Left cardiac atrium (tissue), 4 donors: ENCODE results near the gene ENTPD6. TPM values are rescaled to one million over a fixed set of nuclear protein-coding genes. Genes with fewer than 3 reads are reported as not detected.
"Not testable (repeated sequence)": the region's sequence is repeated elsewhere in the genome, so short reads cannot be mapped to it uniquely, and the experiment has no call there.

ENCODE experiments used
- ATAC-seq, 2 donors: fragments of 200-7000 bp; cut with Tn5 transposase; one replicate each; pipeline ENCODE4 v1.9.1; 2020; ENCODE audit warnings: mild to moderate bottlenecking in 2 of 2, moderate library complexity in 2 of 2
- DNase-seq: peaks from one replicate; pipeline ENCODE4 v3.0.0-alpha.2; 2020
- intact Hi-C, 2 donors: fragments of 100-400 bp; cut with DNase I; formaldehyde crosslinking; loops; one replicate each; pipeline versions ENCODE4 v1.14.1 to v1.15.1; 2022 to 2023
- total RNA-seq, 2 donors: library from RNA; stranded (reverse); fragmentation: NEBNext Ultra II Directional; extraction: Animal tissue kit (Norgen Biotek cat#: 25700); gene quantifications; one replicate each; pipeline ENCODE4 v1.2.1, GENCODE V29; 2021
- donor health status: DM: no; HTN: yes; CAD: no.
- donor health status: DM: no; HTN: yes; CAD: no; lungs with severe emphysema.
- donor health status: DM: yes; HTN: yes; CAD: no.
- donor health status: Dilated cardiomyopathy.

ENTPD6 gene
- total RNA-seq, 2 donors from 2014 or later: 110 to 127 TPM

- intact Hi-C loops: no loop called here
- DNase-seq: peak; percentile 87
- ATAC-seq: peak; percentile 55 to 61
Measured at GRCh38 chr20:25233016-25233772, 37.7 kb downstream of the ENTPD6 start.

- intact Hi-C loops, ATAC-seq, DNase-seq: not testable (repeated sequence)
Measured at GRCh38 chr20:25234009-25234849, 38.7 kb downstream of the ENTPD6 start.

DNA sequence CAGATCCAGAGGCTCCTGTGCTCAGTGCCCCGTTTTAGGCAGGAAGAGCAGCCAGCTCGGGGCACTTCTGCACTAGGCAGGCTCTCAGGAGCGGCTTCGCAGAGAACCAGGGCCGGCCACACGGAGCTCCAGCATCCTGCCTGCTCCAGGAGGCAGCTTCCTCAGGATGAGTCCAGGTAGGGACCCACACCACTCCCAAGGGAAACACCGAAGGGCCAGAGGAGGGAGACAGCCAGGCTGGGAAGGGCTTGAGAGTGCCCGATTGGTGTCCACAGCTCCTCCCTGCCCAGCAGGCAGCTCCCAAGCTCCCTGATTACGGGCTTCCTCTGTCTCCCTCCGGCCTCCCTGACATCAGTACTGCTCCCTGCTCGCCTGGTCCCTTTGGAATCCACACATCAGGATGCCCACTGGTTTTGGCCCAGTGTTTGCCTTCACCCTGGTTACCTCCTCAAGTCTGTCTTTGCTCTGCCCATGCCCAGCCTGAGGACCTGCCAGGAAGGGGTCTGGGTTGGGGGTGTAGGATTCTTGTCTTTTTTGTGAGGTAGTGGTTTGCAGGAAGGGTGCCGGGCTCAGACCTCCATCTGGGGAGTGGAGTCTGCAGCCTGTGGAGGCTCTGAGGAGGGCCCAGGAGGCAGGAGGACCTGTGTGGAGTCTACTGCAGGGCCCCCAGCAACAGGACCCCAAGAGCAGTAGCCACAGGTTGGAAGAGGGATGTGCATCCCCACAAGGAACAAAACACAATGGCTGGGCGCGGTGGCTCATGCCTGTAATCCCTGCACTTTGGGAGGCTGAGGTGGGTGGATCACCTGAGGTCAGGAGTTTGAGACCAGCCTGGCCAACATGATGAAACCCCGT lies 41.2 kb downstream of the ENTPD6 start:
- intact Hi-C loops: no loop called here
- DNase-seq: no peak
- no peak for ATAC-seq

DNA sequence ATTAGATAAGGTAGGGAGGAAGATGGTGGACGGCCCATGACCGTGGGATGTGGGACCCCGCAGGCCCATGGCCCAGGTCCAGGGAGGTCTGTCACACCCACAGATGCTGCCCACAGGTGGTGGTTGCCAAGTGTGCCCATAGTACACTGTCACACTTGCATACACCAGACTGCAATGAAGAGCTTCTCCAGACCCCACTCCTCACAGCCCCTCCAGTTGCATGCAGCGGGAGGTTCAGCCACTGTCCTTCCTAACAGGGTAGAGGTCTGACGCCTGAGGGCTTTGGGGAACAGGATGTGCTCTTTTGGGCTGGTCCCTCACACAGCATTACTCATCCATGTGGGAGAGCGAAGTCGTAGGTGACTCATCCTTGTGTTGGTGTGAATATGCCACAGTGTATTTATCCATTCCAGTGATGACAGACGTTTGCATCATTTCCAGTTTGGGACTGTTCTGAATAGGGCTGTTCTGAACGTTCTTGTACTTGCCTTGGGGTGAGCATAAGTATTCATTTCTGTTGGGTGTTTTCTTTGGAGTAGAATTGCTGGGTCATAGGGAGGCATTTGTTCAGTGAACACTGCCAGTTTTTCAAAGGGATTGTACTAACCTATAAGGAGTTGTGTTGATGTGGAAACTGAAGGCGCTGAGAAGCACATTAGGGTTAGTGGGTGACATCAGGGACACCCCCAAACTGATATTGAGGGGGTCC lies 42.3 kb downstream of the ENTPD6 start:
- peak; percentile 83 to 95 for ATAC-seq
- DNase-seq: peak; percentile 84
- intact Hi-C loops: no loop called here

DNA sequence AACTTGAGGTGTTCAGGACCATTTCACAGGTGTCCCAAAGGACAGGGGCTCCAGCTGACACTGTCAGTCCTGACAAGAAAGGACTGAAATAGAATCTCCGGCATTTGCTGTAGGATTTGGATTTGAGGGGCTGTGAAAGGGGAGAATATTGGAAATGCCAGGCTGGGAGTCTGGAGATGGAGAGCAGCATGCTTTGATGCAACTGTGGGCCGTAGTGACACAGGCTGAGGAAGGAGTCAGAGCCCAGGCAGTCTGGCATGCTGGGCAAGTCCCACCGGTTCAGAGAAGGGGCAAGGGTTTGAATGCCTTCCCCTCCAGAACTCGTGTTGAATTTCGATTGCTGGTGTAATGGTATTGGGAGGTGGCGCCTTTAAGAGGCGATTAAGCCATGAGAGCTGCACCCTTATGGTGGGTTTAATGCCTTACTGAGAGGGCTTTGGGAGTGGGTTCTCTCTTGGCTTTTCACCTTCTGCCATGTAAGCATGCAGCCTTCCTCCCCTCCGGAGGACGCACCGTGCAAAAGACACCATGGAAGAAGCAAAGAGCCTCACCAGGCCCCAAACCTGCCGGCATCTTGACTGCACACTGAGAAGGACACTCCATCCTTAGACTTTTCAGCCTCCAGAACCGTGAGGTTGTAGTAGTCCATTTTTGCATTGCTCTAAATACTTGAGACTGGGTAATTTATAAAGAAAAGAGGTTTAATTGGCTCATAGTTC lies 43.0 kb downstream of the ENTPD6 start:
- no peak for DNase-seq
- ATAC-seq: peak in 1 of 2 donors; percentile 4
- intact Hi-C loops: no loop called here

- DNase-seq (no peak), ATAC-seq (no peak)
- intact Hi-C loops: no loop called here
Measured at GRCh38 chr20:25239387-25240370, 44.2 kb downstream of the ENTPD6 start.

DNA sequence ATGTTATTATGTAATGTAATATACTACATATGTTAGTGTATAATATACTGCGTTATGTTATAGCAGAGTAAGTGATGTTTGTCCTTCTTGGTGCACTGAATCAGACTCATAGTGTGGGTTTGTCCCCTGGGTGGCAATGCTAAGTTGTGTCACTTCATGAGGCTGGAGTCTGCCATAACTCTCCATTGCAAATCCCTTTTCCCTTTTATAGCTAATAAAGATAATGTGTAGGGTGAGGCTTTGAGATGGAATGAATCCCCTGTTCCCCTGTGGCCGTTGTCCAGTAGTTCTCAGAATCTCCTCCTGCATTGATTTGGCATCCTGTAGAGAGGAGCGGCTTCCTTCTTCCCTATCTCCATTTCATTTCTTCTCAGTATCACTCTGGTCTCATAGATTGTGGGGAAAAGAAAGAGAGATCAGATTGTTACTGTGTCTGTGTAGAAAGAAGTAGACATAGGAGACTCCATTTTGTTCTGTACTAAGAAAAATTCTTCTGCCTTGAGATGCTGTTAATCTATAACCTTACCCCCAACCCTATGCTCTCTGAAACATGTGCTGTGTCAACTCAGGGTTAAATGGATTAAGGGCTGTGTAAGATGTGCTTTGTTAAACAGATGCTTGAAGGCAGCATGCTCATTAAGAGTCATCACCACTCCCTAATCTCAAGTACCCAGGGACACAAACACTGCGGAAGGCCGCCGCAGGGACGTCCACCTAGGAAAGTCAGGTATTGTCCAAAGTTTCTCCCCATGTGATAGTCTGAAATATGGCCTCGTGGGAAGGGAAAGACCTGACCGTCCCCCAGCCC lies 45.5 kb downstream of the ENTPD6 start:
- DNase-seq, intact Hi-C loops, ATAC-seq: not testable (repeated sequence)

- intact Hi-C loops, DNase-seq, ATAC-seq: not testable (repeated sequence)
Measured at GRCh38 chr20:25241659-25241955, 46.1 kb downstream of the ENTPD6 start.

- ATAC-seq: no peak
- DNase-seq: no peak
- intact Hi-C loops: no loop called here
Measured at GRCh38 chr20:25242231-25242630, 46.7 kb downstream of the ENTPD6 start.

DNA sequence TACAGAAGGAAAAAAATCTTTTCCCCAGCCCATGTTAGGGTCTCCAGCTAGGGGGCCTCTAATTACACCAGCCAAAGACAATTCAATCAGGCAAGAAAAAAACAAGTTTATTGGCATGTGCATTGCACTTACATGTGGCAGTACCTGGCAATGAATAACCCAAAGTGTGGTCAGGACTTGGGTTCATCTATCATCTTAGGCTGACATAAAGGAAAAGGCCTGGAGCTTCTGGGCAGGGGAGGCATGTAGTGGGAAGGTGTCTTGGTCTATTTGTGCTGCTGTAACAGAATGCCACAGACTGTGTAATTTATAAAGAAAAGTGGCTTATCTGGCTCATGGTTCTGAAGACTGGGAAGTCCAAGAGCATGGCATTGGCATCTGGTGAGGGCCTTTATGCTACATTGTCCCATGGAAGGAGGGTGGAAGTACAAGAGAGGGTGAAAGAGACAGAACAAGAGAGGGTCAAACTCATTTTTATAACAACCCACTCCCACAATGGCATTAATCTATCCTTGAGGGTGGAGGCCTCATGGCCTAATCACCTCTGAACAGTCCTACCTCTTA lies 48.0 kb downstream of the ENTPD6 start:
- ATAC-seq (no peak), DNase-seq (no peak)
- intact Hi-C loops: no loop called here

DNA sequence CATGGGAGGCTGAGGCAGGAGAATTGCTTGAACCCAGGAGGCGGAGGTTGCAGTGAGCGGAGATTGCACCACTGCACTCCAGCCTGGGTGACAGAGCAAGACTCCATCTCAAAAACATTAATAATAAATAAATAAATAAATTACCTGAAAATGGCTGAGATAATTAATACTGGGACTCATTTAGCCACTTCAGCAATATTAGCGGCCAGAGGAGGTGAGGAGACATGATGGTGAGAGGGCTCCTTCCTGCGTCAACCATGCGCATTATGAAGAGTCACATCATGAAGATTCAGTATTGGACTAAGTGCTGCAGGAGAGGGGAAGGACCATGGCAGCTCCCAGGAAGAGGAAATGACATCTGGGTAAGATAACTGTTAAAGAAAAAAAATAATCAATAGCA lies 49.5 kb downstream of the ENTPD6 start:
- DNase-seq: no peak

GRCh38 chr20:25245461-25245860 lies 49.9 kb downstream of the ENTPD6 start:
- ATAC-seq (no peak), DNase-seq (no peak)
- intact Hi-C loops: loop anchor here in 1 of 2 donors (5.0 kb wide), 1 partner anchor 48 kb away; the partner anchor contains the start of gene ENTPD6

More for the DNA sequence above, 49.5 kb downstream of the ENTPD6 start:
- intact Hi-C loops: loop anchor here in 1 of 2 donors (5.0 kb wide), 1 partner anchor 48 kb away; the partner anchor contains the start of gene ENTPD6
- ATAC-seq: no peak

DNA sequence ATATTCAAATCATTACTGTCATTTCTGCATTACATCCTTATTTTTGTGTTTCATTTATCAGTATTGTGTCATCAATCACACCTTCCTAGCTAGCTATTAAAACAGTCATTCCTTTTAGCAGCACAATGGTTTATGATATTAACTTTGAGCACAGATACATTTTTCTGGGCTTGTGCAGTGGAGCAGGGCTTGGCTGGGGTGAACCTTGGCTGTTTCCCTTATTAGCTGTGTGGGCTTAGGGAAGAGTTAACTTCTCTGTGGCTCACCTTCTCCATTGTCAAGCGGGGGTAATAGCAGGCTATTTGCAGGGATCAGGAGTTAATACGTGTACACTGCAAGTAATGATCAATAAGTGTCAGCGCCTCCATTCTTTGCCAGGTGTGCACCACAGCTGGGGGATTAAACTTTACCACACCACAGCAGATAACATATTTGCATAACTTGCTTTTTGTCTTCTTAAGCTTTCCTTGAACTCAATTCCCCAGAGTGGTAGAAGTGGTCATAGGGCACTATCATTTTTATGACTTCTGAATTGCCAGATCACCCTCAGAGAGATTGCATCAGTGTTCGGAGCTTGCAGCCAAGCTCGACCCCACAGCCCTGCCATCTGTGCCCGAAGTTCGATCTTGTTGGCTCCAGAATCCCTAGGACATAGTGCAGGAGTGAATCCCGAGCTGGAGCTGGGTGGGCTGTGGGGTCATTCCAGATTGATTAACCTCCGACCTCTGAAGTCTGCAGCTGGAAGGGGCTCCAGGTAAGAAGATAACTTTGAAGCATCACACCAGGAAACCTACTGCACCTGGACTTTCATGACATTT lies 50.9 kb downstream of the ENTPD6 start:
- DNase-seq (no peak), ATAC-seq (no peak)
- intact Hi-C loops: loop anchor here in 1 of 2 donors (5.0 kb wide), 1 partner anchor 49 kb away; the partner anchor contains the start of gene ENTPD6

DNA sequence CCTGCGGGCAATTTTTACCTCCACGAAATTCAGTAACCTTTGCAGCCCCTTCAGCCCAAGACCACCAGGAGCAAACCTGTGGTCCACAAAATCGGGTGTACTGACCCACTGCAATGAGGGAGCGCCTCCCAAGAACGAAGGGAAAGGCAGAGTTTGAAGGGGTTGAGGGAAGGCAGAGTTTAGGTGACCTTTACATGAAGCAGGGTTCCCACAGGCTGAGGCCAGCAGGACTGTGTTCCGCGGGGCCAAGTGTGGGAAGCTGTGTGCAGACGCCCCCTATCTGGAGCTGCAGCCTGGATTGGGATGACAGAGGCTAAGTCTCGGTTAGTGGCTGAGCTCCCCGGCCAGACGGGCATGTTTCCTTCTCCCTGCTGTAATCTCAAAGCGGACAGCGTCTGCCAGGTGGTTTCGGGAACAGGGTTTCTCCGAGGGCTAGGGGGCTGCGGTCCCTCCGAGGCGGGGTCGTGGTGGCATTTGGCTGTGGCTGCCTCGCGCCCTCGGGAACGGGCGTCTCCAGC lies 51.5 kb downstream of the ENTPD6 start:
- intact Hi-C loops: loop anchor here in 1 of 2 donors (5.0 kb wide), 1 partner anchor 50 kb away; the partner anchor contains the start of gene ENTPD6
- DNase-seq: peak; percentile 81
- ATAC-seq: peak; percentile 68 to 78
